IMR-90 (cell line): ENCODE data around the gene MADD. TPM values are rescaled to one million over a fixed set of nuclear protein-coding genes. Genes with fewer than 3 reads are reported as not detected.

Source experiments
- ATAC-seq: fragments of 200-7000 bp; cut with Tn5 transposase; 2 replicates; pipeline ENCODE4 v1.9.1; 2020; ENCODE audit warnings: low read depth, mild to moderate bottlenecking, moderate library complexity
- BruUV-seq: library from RNA; stranded (reverse); fragments of 400-500 nt; replicated peaks from 2 replicates; lab custom pipeline; 2021; lab: Mats Ljungman, UMichigan
- CTCF ChIA-PET: fragments of 300-600 bp; formaldehyde crosslinking; extraction: SDS; loops from one replicate; lab custom pipeline; 2021; ENCODE audit warnings: antibody characterized with exemption; lab: Yijun Ruan, JAX
- POLR2A ChIA-PET: fragments of 300-600 bp; sonication (Branson Sonifier 250); formaldehyde crosslinking; loops from one replicate; lab custom pipeline; 2022; ENCODE audit warnings: antibody characterized with exemption; ENCODE audit not compliant: unreplicated experiment; lab: Charles Lee
- DNase-seq: peaks from one replicate; pipeline ENCODE4 v3.0.0; 2013
- H2AFZ ChIP-seq: replicated peaks from 2 replicates; pipeline ENCODE3; 2013; ENCODE audit warnings: low read length, mild to moderate bottlenecking; ENCODE audit not compliant: poor library complexity
- H2AK5ac ChIP-seq: 2 replicates; pipeline ENCODE4 v1.6.1; 2013; ENCODE audit warnings: low read depth, low read length, inconsistent platforms
- H2AK9ac ChIP-seq: replicated peaks from 2 replicates; pipeline ENCODE3; 2013; ENCODE audit warnings: mild to moderate bottlenecking, low read depth, low read length, moderate library complexity; ENCODE audit not compliant: poor library complexity
- H2BK120ac ChIP-seq: 2 replicates; pipeline ENCODE4 v1.6.1; 2013; ENCODE audit warnings: low read depth, low read length, inconsistent platforms
- H2BK15ac ChIP-seq: 3 replicates; pipeline ENCODE4 v1.6.1; 2013; ENCODE audit warnings: low read depth, low read length, inconsistent platforms
- H2BK20ac ChIP-seq: 2 replicates; pipeline ENCODE4 v1.6.1; 2013; ENCODE audit warnings: low read depth, mild to moderate bottlenecking, inconsistent platforms, low read length, moderate library complexity
- H2BK5ac ChIP-seq: 2 replicates; pipeline ENCODE4 v1.6.1; 2013; ENCODE audit warnings: mild to moderate bottlenecking, low read depth, low read length, inconsistent platforms; ENCODE audit not compliant: poor library complexity, severe bottlenecking
- H3K14ac ChIP-seq: replicated peaks from 2 replicates; pipeline ENCODE4 v1.6.1; 2013; ENCODE audit warnings: low read depth, low read length, inconsistent platforms
- H3K18ac ChIP-seq: 2 replicates; pipeline ENCODE4 v1.6.1; 2013; ENCODE audit warnings: low read depth, low read length, control low read depth
- H3K23ac ChIP-seq: 2 replicates; pipeline ENCODE4 v1.6.1; 2013; ENCODE audit warnings: low read depth, low read length, inconsistent platforms
- H3K27ac ChIP-seq: 2 replicates; pipeline ENCODE4 v1.5.1; 2013; ENCODE audit warnings: mild to moderate bottlenecking, control low read depth, low read length; ENCODE audit not compliant: insufficient read depth
- H3K27me3 ChIP-seq: 2 replicates; pipeline ENCODE4 v1.6.1; 2013; ENCODE audit warnings: low read length; ENCODE audit not compliant: control insufficient read depth, insufficient read depth
- H3K36me3 ChIP-seq: 2 replicates; pipeline ENCODE4 v1.6.1; 2013; ENCODE audit warnings: low read length, mixed read lengths; ENCODE audit not compliant: control insufficient read depth, insufficient read depth
- H3K4ac ChIP-seq: 2 replicates; pipeline ENCODE4 v1.6.1; 2013; ENCODE audit warnings: low read depth, low read length, inconsistent platforms
- H3K4me1 ChIP-seq: 2 replicates; pipeline ENCODE4 v1.6.1; 2013; ENCODE audit warnings: low read length, mixed read lengths; ENCODE audit not compliant: control insufficient read depth, insufficient read depth
- H3K4me2 ChIP-seq: 2 replicates; pipeline ENCODE4 v1.6.1; 2013; ENCODE audit warnings: low read depth, mild to moderate bottlenecking, control low read depth, low read length, moderate library complexity
- H3K4me3 ChIP-seq: 2 replicates; pipeline ENCODE4 v1.5.1; 2013; ENCODE audit warnings: low read depth, mild to moderate bottlenecking, control low read depth, low read length, moderate library complexity; ENCODE audit not compliant: insufficient read depth
- H3K56ac ChIP-seq: 2 replicates; pipeline ENCODE4 v1.6.1; 2013; ENCODE audit warnings: low read length, inconsistent platforms; ENCODE audit not compliant: insufficient read depth; ENCODE audit errors: extremely low read depth
- H3K79me1 ChIP-seq, 2 experiments: 2 replicates each; pipeline ENCODE4 v1.6.1; 2013; ENCODE audit warnings: low read length in 2 of 2, inconsistent platforms in 1 of 2, low read depth in 1 of 2
- H3K9ac ChIP-seq: 2 replicates; pipeline ENCODE4 v1.6.1; 2013; ENCODE audit warnings: low read depth, low read length, control low read depth
- H3K9me1 ChIP-seq: 2 replicates; pipeline ENCODE4 v1.6.1; 2013; ENCODE audit warnings: low read length, inconsistent platforms; ENCODE audit not compliant: insufficient read depth
- H3K9me3 ChIP-seq: 2 replicates; pipeline ENCODE4 v1.6.1; 2013; ENCODE audit warnings: low read length; ENCODE audit not compliant: control insufficient read depth, insufficient read depth
- H4K20me1 ChIP-seq: 2 replicates; pipeline ENCODE4 v1.6.1; 2013; ENCODE audit warnings: low read length, inconsistent platforms; ENCODE audit not compliant: insufficient read depth
- H4K5ac ChIP-seq: 2 replicates; pipeline ENCODE4 v1.6.1; 2013; ENCODE audit warnings: mild to moderate bottlenecking, low read depth, low read length, control low read depth
- H4K8ac ChIP-seq, 2 experiments: 2 replicates each; pipeline ENCODE4 v1.6.1; 2013; ENCODE audit warnings: low read depth in 2 of 2, low read length in 2 of 2, control low read depth in 1 of 2, inconsistent platforms in 1 of 2
- H4K91ac ChIP-seq: 2 replicates; pipeline ENCODE4 v1.6.1; 2013; ENCODE audit warnings: low read depth, low read length, inconsistent platforms; ENCODE audit not compliant: insufficient read depth
- ELK1 ChIP-seq: fragments of 150-350 bp; IDR thresholded peaks from 2 replicates; pipeline ENCODE4 v1.6.1; 2016; ENCODE audit warnings: low read depth, mild to moderate bottlenecking, low read length, moderate library complexity, borderline replicate concordance
- MXI1 ChIP-seq: IDR thresholded peaks from 2 replicates; pipeline ENCODE4 v1.6.1; 2012; ENCODE audit warnings: low read depth, mild to moderate bottlenecking, low read length, moderate library complexity, borderline replicate concordance
- POLR2A ChIP-seq: IDR thresholded peaks from 2 replicates; pipeline ENCODE4 v1.6.1; 2012; ENCODE audit warnings: mild to moderate bottlenecking, low read depth, low read length
- RAD21 ChIP-seq: IDR thresholded peaks from 2 replicates; pipeline ENCODE4 v1.6.1; 2012; ENCODE audit warnings: low read length, improper control_type of control experiment
- RCOR1 ChIP-seq: IDR thresholded peaks from 2 replicates; pipeline ENCODE4 v1.6.1; 2012; ENCODE audit warnings: mild to moderate bottlenecking, low read length, improper control_type of control experiment; ENCODE audit not compliant: insufficient replicate concordance
- WGBS, 2 experiments: methylation state at CpG; one replicate each; pipeline versions ENCODE4 v1.1.5 to v1.1.7; 2013; ENCODE audit warnings: missing lambda C conversion rate in 2 of 2; ENCODE audit not compliant: insufficient read length in 1 of 2; ENCODE audit errors: extremely low coverage in 2 of 2; 5-methylcytosine and 5-hydroxymethylcytosine counted together
- dilution Hi-C: fragments of 300-500 bp; cut with HindIII; formaldehyde crosslinking; loops from one replicate; pipeline ENCODE4 v1.14.3; 2018; ENCODE audit warnings: low sequenced_read_pairs; ENCODE audit not compliant: unreplicated experiment
- in situ Hi-C: fragments of 300-500 bp; cut with MboI; formaldehyde crosslinking; loops from 3 replicates; pipeline ENCODE4 v1.14.3; 2019; ENCODE audit warnings: low sequenced_read_pairs, inconsistent platforms, mixed read lengths
- intact Hi-C: fragments of 100-400 bp; cut with micrococcal nuclease; formaldehyde crosslinking; loops from 2 replicates; pipeline ENCODE4 v1.10.0; 2022
- polyA plus RNA-seq, 3 experiments: library from polyadenylated mRNA; depleted of rRNA; stranded (reverse); fragments of >200 nt; gene quantifications; 2 replicates each; pipeline ENCODE4 v1.2.3, GENCODE V29; 2012; ENCODE audit warnings: low replicate concordance in 1 of 3
- total RNA-seq: library from RNA; depleted of rRNA; stranded (reverse); fragments of >200 nt; gene quantifications from 2 replicates; pipeline ENCODE4 v1.2.3, GENCODE V29; 2012

The MADD gene
- total and polyA plus RNA-seq, 2 of the 4 experiments (the other 2 are of a cell fraction): 13.3 to 16.4 TPM

DNA sequence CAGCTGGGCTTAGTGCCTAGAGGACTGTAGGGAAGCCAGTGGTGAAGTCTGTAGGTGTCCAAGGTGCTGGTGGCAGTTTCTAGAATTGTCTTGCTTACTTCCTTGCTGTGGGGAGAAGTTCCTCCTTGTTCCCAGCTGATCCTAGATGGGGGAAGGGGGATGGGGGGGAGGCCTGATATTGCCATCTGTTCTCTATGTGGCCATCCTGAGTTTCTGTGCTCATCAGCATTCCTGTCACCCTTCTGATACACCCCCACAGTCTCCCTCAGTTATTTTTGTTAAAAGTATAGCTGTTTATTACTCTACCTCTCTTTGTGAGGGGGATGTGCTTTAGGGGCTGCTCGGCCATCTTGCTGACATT is 36.5 kb downstream of the MADD start:
- Histone ChIP-seq H3K14ac (no peak overlapping the region), H2BK120ac (no peak overlapping the region), H3K4ac (no peak overlapping the region), H3K9ac (no peak overlapping the region), H3K4me3 (no peak overlapping the region), H3K36me3 (peaks cover 37% of the 10 kb centered on the region), H2AK5ac (no peak overlapping the region), H3K18ac (no peak overlapping the region), H3K56ac (no peak overlapping the region), H4K20me1 (no peaks in the 10 kb centered on the region), H3K79me1 (peaks cover 0 to 12% of the 10 kb centered on the region in 2 experiments; a peak in 2 of 4 replicates), H2AFZ (no peak overlapping the region), H2BK5ac (no peak overlapping the region), H3K27me3 (no peaks in the 10 kb centered on the region), H3K4me1 (no peaks in the 10 kb centered on the region), H2BK20ac (no peak overlapping the region), H3K9me3 (no peaks in the 10 kb centered on the region), H3K4me2 (no peak overlapping the region), H4K91ac (no peak overlapping the region), H2AK9ac (no peak overlapping the region), H4K8ac (no peak overlapping the region), H4K5ac (no peak overlapping the region), H3K27ac (no peak overlapping the region), H3K9me1 (peaks cover 16% of the 10 kb centered on the region; the same call in 1 of the 2 replicates), H2BK15ac (no peak overlapping the region), H3K23ac (no peak overlapping the region)
- intact Hi-C loops: loop anchor here (5.0 kb wide), 1 partner anchor 34 kb away; the partner anchor contains the start of gene MADD
- POLR2A ChIA-PET: no interaction called here
- DNase-seq: no peak
- in situ Hi-C loops: no loop called here
- no CpG with 5 or more reads among the region's 1 CpG for WGBS, 2 experiments
- CTCF ChIA-PET: interaction anchor here (0.6 kb wide), 1 partner anchor 12 kb away, joined by 5 read pairs; no protein-coding TSS in a partner anchor
- dilution Hi-C loops: no loop called here
- TF ChIP-seq RCOR1: no peak
- no peak for TF ChIP-seq ELK1
- TF ChIP-seq POLR2A: no peak
- no peak for TF ChIP-seq MXI1
- no peak for TF ChIP-seq RAD21
- BruUV-seq: no TSS peak
- no peak for ATAC-seq
